GM12878 (cell line): ENCODE data around the gene LRBA. TPM values are rescaled to one million over a fixed set of nuclear protein-coding genes. Genes with fewer than 3 reads are reported as not detected.

ENCODE experiments used
- ATAC-seq: fragments of 200-7000 bp; cut with Tn5 transposase; 3 replicates; pipeline ENCODE4 v1.9.1; 2020; ENCODE audit warnings: mild to moderate bottlenecking, moderate library complexity
- BruUV-seq: library from RNA; stranded (reverse); fragments of 400-500 nt; replicated peaks from 2 replicates; lab custom pipeline; 2021; lab: Mats Ljungman, UMichigan
- CTCF ChIA-PET: fragments of 300-600 bp; sonication (Branson Sonifier 250); formaldehyde crosslinking; extraction: SDS; loops from one replicate; lab custom pipeline; 2021; ENCODE audit warnings: inconsistent platforms; lab: Yijun Ruan, JAX
- POLR2A ChIA-PET: fragments of 350-600 bp; formaldehyde crosslinking; extraction: SDS; loops from one replicate; lab custom pipeline; 2021; ENCODE audit warnings: inconsistent platforms; lab: Charles Lee
- RAD21 ChIA-PET: fragments of 300-600 bp; sonication (Branson Sonifier 250); formaldehyde crosslinking; loops from one replicate; lab custom pipeline; 2023; ENCODE audit warnings: antibody characterized with exemption; ENCODE audit not compliant: unreplicated experiment; lab: Charles Lee
- SMC1A ChIA-PET: fragments of 300-600 bp; sonication (Branson Sonifier 250); formaldehyde crosslinking; loops from one replicate; lab custom pipeline; 2023; ENCODE audit not compliant: unreplicated experiment, uncharacterized antibody; lab: Charles Lee
- DNase-seq: peaks from one replicate; pipeline ENCODE4 v3.0.0-alpha.2; 2011; ENCODE audit warnings: low read depth, low spot score
- FAIRE-seq: peaks from 3 replicates; lab custom pipeline; 2011; peaks lifted over from hg19 to GRCh38; lab: Jason Lieb, UNC
- H2AFZ ChIP-seq: 2 replicates; pipeline ENCODE4 v1.6.0; 2011; ENCODE audit warnings: low read depth, low read length, control low read depth; ENCODE audit not compliant: control insufficient read depth
- H3K27ac ChIP-seq: 2 replicates; pipeline ENCODE4 v1.5.1; 2011; ENCODE audit warnings: control low read depth; ENCODE audit not compliant: control insufficient read depth, insufficient read depth
- H3K27me3 ChIP-seq, 2 experiments: replicated peaks in 1 of 2; 2 replicates each; pipeline versions ENCODE4 v1.6.0 to v1.6.1; 2011; ENCODE audit warnings: low read length in 1 of 2; ENCODE audit not compliant: control insufficient read depth in 2 of 2, insufficient read depth in 2 of 2
- H3K36me3 ChIP-seq, 2 experiments: 2 replicates each; pipeline ENCODE4 v1.5.1; 2011; ENCODE audit warnings: low read length in 1 of 2; ENCODE audit not compliant: control insufficient read depth in 2 of 2, insufficient read depth in 2 of 2
- H3K4me1 ChIP-seq: 2 replicates; pipeline ENCODE4 v1.6.1; 2011; ENCODE audit warnings: mild to moderate bottlenecking, low read length, moderate library complexity, mixed read lengths; ENCODE audit not compliant: control insufficient read depth, insufficient read depth
- H3K4me2 ChIP-seq: 2 replicates; pipeline ENCODE4 v1.6.0; 2011; ENCODE audit warnings: control low read depth; ENCODE audit not compliant: control insufficient read depth, insufficient read depth
- H3K4me3 ChIP-seq: fragments of 200-600 bp; sonication (generic); 2 replicates; pipeline ENCODE4 v1.5.1; 2016
- H3K79me2 ChIP-seq: 2 replicates; pipeline ENCODE4 v1.6.0; 2011; ENCODE audit warnings: low read length; ENCODE audit not compliant: control insufficient read depth, insufficient read depth
- H3K9ac ChIP-seq: 2 replicates; pipeline ENCODE4 v1.8.0; 2011; ENCODE audit warnings: low read length, control low read depth, mixed read lengths; ENCODE audit not compliant: control insufficient read depth, insufficient read depth
- H3K9me3 ChIP-seq: replicated peaks from 3 replicates; pipeline ENCODE4 v1.5.1; 2011; ENCODE audit warnings: mild to moderate bottlenecking, low read length; ENCODE audit not compliant: control insufficient read depth, insufficient read depth
- H4K20me1 ChIP-seq: 2 replicates; pipeline ENCODE4 v1.6.0; 2011; ENCODE audit not compliant: control insufficient read depth, insufficient read depth
- CHD1 ChIP-seq: IDR thresholded peaks from 2 replicates; pipeline ENCODE4 v1.6.1; 2012; ENCODE audit warnings: low read depth, low read length, improper control_type of control experiment
- MEF2B ChIP-seq: fragments of 450-650 bp; IDR thresholded peaks from 2 replicates; pipeline ENCODE4 v1.6.1; 2018; ENCODE audit warnings: mild to moderate bottlenecking, moderate library complexity; ENCODE audit not compliant: partially characterized antibody, poor library complexity, severe bottlenecking
- ZBTB4 ChIP-seq: fragments of 450-650 bp; formaldehyde crosslinking; IDR thresholded peaks from 2 replicates; pipeline ENCODE4 v1.4.0; 2022; ENCODE audit warnings: mild to moderate bottlenecking, moderate library complexity
- ZNF207 ChIP-seq: fragments of 450-650 bp; IDR thresholded peaks from 2 replicates; pipeline ENCODE4 v1.6.1; 2014; ENCODE audit warnings: antibody characterized with exemption, mild to moderate bottlenecking, borderline replicate concordance
- ZNF384 ChIP-seq: IDR thresholded peaks from 2 replicates; pipeline ENCODE4 v1.6.1; 2012; ENCODE audit warnings: low read depth, mild to moderate bottlenecking, low read length, improper control_type of control experiment, borderline replicate concordance
- WGBS: methylation state at CpG from one replicate; pipeline ENCODE4 v1.1.6; 2016; ENCODE audit warnings: low lambda C conversion rate; ENCODE audit not compliant: insufficient replicate concordance, insufficient coverage; ENCODE audit errors: missing lambda C conversion rate; 5-methylcytosine and 5-hydroxymethylcytosine counted together
- in situ Hi-C: fragments of 300-500 bp; cut with MboI; formaldehyde crosslinking; loops from 9 replicates; pipeline ENCODE4 v1.14.3; 2018; ENCODE audit warnings: mixed read lengths
- intact Hi-C: fragments of 100-400 bp; cut with micrococcal nuclease; formaldehyde crosslinking; loops from one replicate; pipeline ENCODE4 v1.14.2; 2022; ENCODE audit not compliant: unreplicated experiment
- polyA plus RNA-seq, 11 experiments: library from polyadenylated mRNA; depleted of rRNA in 4 of 11; unstranded in 6 of 11; stranded (reverse) in 5 of 11; fragments of >200 nt; fragmentation: Nextera tagmentation in 4 of 11; fragmentation: Illumina TruSeq in 1 of 11; extraction: Ambion mirVana in 4 of 11; extraction: Trizol in 1 of 11; gene quantifications; 1 replicate in 1 of 11; 2 replicates in 10 of 11; pipeline versions ENCODE4 v1.2.1 to v1.2.3, GENCODE V29; 2011 to 2016; ENCODE audit warnings: inconsistent platforms in 2 of 11, missing spikeins in 2 of 11, low read depth in 1 of 11
- total RNA-seq, 4 experiments: library from RNA; depleted of rRNA in 3 of 4; stranded (reverse); fragments of >200 nt in 3 of 4; fragmentation: Illumina TruSeq in 1 of 4; extraction: Trizol in 1 of 4; gene quantifications; 2 replicates each; pipeline versions ENCODE4 v1.2.1 to v1.2.3, GENCODE V29; 2013 to 2021

The LRBA gene
- total and polyA plus RNA-seq, 10 of the 15 experiments (the other 5 are each of a cell fraction or from before 2014, with no cell fraction given): 20.3 to 93.4 (median 55.0) TPM

DNA sequence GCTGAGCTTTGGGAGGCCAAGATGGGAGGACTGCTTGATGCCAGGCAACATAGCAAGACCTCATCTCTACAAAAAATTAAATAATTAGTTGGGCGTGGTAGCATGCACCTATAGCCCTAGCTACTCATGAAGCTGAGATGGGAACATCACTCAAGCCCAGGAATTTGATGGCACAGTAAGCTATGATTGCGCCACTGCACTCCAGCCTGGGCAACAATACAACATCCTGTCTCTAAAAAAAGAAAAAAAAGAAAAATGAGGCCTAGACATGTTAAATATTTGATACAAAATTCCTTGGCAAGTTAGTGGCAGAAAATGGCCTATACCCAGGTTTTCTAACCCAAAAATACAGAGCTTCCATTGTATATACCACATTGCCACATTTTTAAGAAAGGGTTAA lies 521.2 kb downstream of the LRBA start:
- H3K36me3 ChIP-seq: peaks cover 0 to 3% of the 10 kb centered on the region in 2 experiments; a peak in 2 of 4 replicates
- no peaks in the 10 kb centered on the region for H3K27me3 ChIP-seq
- intact Hi-C loops: no loop called here
- no peak overlapping the region for H3K9ac ChIP-seq
- no peak overlapping the region for H2AFZ ChIP-seq
- H3K4me1 ChIP-seq: no peaks in the 10 kb centered on the region
- TF ChIP-seq CHD1 (no peak), ZBTB4 (CRISPR knock-in tag) (no peak), ZNF384 (no peak), ZNF207 (no peak), MEF2B (no peak)
- TF ChIP-seq, all 136 proteins: peak for 0
- no peak overlapping the region for H3K27ac ChIP-seq
- ChIA-PET SMC1A (interaction anchor here (0.6 to 1.0 kb wide), 2 partner anchors 13 to 15 kb away, joined by 3 read pairs; no protein-coding TSS in a partner anchor), CTCF (interaction anchor here (0.7 to 0.8 kb wide), 2 partner anchors 13 to 15 kb away, joined by 3 read pairs; no protein-coding TSS in a partner anchor), POLR2A (no interaction called here), RAD21 (no interaction called here)
- no peak overlapping the region for H3K4me2 ChIP-seq
- FAIRE-seq: no peak
- no peak for ATAC-seq
- DNase-seq: no peak
- BruUV-seq: no TSS peak
- no peaks in the 10 kb centered on the region for H3K79me2 ChIP-seq
- no peaks in the 10 kb centered on the region for H3K9me3 ChIP-seq
- WGBS: 93% methylated on average over 2 of the region's 2 CpGs
- no peak overlapping the region for H3K4me3 ChIP-seq
- in situ Hi-C loops: no loop called here
- no peaks in the 10 kb centered on the region for H4K20me1 ChIP-seq
